HG03469 (cell line): ENCODE results near the gene CASQ2.

Source experiments
- ATAC-seq: cut with Tn5 transposase; IDR thresholded peaks from one replicate; pipeline ENCODE4 v1.9.1; 2021; ENCODE audit warnings: mild to moderate bottlenecking, moderate library complexity, moderate number of reproducible peaks; ENCODE audit not compliant: unreplicated experiment

The CASQ2 gene

DNA sequence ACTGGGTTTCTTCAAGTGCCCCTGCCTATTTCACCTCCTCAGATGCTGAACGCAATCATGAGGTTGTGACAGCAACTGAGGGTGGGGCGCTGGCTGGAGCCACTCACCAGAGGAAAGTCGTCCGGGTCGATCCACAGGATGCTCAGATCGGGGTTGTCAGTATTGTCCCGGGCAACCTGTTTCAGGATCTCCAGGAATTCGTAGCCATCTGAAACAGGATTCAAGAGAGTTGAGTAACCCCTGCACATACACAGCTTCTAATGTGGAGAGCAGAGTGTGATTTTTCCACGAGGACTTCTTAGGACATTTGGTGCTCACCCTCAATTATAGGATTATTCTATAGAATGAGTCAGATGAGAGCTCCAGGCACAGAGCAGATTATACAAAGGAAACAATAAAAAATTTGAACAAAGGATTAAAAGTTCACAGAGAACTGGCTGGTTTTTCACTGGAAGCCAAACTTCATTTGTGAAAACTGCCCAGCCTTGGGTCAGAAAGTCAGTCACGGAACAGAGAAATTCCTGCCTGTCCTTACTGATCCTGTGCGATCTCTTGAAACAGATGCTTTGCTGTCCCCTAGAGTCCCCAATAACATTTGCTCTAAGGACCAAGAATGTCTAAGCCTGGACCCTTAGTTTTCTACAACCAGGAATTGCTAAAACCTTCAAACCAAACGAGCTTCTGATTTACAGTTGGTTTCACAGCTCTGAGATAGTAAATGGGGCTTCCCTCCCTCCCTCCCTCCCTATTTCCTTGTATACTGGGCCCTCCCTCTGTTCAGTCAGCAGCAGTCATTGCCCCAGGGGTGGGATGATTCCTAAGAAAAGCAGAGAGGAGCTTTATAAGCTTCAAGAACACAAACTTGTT is 63.2 kb downstream of the CASQ2 start:
- ATAC-seq: no peak

- ATAC-seq: no peak
Observed at GRCh38 chr1:115702959-115703358, 65.6 kb downstream of the CASQ2 start.

DNA sequence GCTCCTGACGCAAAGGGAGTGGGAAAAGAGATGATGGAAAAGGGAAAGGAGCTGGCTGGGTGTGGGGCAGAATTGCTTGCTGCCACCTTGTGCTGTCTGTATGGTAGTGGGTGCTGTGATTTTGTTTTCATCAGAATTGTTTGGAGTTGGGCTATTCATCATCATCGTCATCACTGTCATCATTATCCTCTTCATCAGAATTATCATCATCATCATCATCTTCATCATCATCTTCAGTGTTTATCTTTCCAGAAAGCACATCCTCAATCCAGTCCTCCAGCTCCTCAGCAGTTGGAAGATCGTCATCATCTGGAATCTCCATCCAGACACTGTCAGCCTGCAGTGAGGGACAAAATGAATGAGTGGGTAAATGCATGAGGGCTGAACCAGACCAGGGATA is 67.4 kb downstream of the CASQ2 start:
- no peak for ATAC-seq

DNA sequence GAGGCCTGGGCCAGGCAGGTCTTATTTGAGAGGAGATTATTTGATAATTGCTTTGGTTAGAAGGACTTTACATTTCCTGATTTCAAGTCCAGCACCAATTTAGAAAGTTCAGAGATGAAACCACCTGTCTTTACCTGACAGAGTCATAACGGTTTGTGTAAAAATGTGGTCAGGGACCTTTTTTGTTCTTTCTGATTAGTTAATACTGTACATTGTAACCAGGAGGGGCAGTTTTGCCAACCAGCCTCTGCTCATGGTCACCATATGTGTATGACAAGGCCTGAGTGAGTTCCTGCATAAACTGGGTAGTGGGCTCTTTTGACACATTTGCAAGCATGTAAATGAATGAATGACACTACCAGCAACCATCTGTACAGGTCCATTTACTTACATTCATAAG is 70.9 kb downstream of the CASQ2 start:
- ATAC-seq: no peak

- ATAC-seq: no peak
Observed at GRCh38 chr1:115694805-115695204, 73.7 kb downstream of the CASQ2 start.

DNA sequence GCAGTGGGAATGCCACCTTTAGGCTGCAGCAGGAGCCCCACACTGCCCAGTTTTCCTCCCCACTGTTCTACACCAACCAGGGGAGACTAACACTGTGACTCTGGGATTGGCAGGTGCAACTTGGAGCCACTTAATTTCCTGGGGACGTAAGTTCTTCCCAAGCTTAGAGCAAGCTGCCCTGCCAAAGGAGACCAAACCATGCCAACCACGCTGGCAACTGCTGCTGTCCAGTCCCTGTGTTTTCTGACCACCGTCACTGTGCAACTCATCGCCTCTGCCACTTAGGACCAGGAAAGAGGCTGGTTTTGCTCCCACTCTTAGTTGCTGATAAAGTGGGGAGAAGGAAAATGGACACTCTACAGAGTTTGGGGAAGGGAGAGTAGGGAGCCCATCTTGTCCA is 76.3 kb downstream of the CASQ2 start:
- no peak for ATAC-seq

DNA sequence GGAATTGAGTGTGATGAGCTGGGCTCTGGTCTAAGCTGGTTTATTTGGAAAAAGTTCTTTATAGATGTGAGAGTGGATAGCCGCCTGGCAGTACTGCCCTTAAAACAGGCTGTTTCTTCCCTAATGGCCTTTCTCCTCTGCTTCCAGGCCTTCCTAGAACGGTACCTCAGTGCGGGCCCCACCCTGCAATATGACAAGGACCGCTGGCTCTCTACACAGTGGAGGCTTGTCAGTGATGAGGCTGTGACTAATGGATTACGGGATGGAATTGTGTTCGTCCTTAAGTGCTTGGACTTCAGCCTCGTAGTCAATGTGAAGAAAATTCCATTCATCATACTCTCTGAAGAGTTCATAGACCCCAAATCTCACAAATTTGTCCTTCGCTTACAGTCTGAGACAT is 77.5 kb downstream of the CASQ2 start:
- ATAC-seq: no peak

DNA sequence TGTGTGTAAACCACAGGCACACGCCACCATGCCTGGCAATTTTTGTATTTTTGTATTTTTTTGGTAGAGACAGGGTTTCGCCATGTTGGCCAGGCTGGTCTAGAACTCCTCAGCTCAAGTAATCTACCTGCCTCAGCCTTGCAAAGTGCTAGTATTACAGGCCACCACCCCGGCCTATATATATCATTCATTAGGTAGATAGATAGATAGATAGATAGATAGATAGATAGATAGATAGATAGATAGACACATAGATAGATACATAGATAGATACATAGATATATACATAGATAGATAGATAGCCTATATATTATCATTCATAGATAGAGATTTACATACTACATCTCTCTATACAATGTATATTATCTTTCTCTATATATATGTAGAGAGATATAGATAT is 80.8 kb downstream of the CASQ2 start:
- ATAC-seq: no peak

GRCh38 chr1:115685029-115685705 is 83.3 kb downstream of the CASQ2 start:
- no peak for ATAC-seq

GRCh38 chr1:115682792-115683191 is 85.7 kb downstream of the CASQ2 start:
- ATAC-seq: no peak

GRCh38 chr1:115680730-115681111 is 87.8 kb downstream of the CASQ2 start:
- no peak for ATAC-seq

DNA sequence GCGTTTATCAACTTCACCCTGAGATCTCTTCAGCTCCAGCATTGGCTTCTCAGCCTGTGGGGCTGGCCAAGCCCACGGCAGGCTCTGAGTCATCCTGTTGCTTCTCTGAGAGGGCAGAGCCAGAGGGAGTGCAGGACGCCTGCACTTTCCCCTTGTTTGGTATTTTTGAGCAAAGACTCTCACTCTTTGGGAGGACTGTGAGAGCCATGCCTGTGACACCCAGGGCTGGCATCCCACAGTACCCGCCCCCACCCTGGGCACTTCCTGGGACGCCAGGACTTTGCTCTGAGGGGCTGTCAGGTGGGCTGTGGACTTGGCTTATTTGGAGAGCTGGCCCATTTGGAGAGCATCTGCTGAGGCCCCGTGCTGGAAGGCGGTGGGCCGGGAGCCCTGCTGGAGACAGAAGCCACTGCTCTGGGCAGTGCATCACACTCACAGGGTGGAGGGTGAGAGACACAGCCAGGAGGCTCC is 89.3 kb downstream of the CASQ2 start:
- ATAC-seq: no peak

GRCh38 chr1:115678141-115678540 is 90.4 kb downstream of the CASQ2 start:
- ATAC-seq: no peak

DNA sequence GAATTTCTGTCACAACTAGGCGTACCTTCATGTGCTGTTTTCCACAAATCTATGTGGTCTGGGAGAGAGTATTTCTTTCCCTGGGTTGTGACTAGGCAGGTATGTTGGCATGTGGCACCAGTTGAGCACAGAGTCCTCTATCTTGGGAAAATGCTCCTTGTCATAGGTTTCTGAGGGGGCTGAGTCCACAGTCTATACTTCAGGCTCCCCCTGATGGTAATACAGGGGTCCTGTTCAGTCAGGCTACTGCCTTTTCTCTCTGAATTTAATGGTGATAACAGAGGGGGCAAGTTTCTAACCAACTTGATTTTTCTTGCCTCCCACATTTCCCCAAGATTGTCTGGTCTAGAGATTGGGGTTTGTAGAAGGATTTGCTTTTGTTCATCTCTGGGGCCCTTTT is 90.9 kb downstream of the CASQ2 start:
- no peak for ATAC-seq

DNA sequence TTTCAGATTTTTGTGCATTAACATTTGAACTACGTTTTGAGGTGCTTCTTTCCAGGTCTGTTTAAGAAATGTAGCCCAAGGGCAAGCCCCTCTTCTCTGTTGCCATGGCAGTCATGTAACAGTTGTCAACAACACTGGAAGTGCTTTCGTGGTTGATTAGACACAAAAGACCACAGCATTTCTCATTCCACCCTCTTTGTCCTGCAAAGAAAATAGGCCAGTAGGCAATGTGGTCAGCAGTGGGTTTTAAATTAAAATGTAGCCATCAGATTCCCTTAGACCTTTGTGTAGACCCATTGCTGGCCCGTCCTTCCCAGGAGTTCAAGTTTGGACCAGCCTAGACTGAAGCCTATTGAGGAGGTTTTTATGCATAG is 91.3 kb downstream of the CASQ2 start:
- no peak for ATAC-seq

- ATAC-seq: no peak
Observed at GRCh38 chr1:115676498-115677181, 91.9 kb downstream of the CASQ2 start.

DNA sequence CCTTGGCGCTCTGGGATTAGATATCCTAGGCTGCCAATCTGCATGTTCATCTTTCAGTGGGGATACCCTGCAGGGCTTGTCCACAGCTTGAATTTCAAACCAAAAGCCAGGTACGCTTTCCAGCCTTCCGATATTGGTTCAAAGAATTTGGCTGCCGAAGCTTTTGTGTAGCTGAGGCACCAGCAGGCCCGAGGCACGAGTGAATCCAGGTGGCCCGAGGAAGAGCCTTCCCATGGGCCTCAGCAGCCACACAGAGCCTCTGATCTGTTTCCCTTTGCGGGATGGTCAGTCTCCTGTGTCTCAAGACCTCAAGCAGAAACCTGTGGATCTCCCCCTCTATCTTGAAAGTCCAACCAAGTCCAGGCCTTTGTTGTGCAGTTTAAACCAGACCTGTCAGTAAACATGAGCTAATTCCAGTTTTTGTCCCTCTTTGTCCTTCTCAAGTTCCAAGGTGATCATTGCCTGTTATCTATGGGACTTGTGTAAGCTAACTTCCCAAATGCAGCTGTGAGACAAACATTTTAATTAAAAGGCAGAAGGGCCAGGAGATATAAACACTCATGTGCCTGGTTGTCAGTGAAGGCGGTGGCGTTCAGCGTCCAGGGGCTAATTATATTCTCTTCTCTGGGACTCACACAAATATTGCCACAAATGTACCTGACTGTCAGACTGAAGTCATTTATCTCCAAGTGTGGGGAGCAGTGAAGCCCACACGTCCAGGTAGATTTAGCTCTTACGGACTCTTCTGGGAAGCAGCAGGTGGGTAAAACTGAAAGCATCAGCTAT is 96.1 kb downstream of the CASQ2 start:
- ATAC-seq: no peak

- no peak for ATAC-seq
Observed at GRCh38 chr1:115671176-115671934, 97.2 kb downstream of the CASQ2 start.

DNA sequence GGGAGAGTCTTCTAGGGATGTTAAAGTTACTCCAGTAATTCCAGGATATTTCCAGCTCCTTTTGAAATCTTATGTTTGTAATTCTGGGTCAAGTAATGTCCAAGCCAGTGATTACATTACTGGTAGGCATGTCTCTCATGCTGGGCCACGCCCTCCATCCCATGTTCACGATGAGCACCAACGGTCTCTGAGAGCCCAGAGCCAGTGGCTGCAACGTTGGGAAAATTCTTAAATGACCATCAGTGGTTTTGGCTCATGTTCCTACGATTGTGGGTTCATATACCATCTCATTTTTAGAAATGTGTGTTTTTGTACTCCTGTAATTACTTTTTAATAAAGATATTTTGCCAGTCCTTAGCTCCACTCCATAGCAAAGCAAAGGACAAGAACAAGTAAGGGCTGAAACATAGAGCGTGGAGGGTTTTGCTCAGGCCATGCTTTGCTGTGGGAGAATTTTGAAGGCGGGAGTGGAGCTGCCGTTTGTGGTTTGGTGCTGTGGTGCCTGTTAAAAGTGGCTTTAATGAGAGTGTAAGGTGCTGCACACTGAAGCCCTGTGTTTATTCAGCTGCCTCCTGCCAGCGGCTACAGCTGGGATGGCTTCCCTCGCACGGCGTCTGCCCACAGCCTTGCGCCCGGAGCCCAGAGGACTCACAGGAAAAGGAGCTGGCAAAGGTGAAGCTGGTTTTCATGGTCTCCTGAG is 97.9 kb downstream of the CASQ2 start:
- no peak for ATAC-seq

DNA sequence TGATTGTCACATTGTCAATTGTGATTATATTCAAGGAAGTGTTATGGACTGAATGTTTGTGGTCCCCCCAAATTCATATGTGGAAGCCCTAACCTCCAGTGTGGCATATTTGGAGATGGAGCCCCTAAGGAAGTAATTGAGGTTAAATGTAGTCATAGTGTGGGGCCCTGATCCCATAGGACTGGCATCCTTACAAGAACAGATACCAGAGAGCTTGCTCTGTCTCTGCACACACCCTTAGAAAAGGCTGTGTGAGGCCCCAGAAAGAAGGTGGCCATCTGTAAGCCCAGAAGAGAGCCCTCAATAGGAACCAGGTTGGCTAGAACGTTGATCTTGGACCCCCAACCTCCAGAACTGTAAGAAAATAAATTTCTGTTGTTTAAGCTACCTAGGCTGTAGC is 98.6 kb downstream of the CASQ2 start:
- no peak for ATAC-seq
